GM12801 (cell line): ENCODE results near the gene SFTPB.

Experiments used
- CTCF ChIP-seq: IDR thresholded peaks from one replicate; pipeline ENCODE4 v1.5.1; 2011; ENCODE audit warnings: control low read depth; ENCODE audit not compliant: insufficient read length; ENCODE audit errors: extremely low read depth

The SFTPB gene

DNA sequence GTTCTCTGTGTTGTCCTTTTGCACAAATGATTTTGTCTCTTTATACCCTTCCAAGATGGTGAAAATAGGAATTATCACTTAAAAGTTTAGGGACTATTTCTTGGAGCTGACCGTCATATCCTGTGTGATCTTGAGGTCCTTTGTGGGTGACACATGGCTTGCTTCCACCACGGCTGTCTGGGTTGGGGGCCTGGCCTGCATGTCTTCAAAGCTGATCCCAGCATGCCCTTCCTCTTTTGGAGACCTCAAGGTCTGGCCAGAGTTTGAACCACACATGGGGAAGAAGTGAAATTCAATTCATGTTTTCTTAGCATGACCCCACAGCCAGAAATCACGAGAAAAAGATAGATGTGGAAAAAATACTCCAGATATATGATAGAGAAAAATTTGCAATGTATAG, 14.0 kb downstream of the SFTPB start:
- no peak for TF ChIP-seq CTCF

- TF ChIP-seq CTCF, result no peak
These were observed 15.9 kb downstream of the SFTPB start for GRCh38 chr2:85652056-85652455.

DNA sequence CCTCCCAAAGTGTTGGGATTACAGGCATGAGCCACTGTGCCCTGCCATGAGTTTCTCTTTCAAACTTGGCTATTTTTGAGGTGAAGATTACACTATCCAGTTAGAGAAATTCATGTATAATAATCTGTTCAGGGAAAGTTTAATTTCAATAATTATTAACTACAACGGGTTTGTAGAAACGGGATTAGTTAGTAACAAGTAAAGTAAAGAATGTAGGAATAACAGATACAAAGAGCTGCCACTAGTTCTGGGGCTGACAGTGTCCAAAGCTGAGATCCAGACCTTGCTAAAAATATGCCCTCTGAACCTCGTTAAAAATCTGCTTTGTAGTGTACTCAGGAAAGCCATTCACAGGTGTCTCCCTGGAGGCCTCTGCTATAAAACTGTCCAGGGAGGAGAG, 16.9 kb downstream of the SFTPB start:
- no peak for TF ChIP-seq CTCF

- TF ChIP-seq CTCF, result no peak
These were observed 17.5 kb downstream of the SFTPB start for GRCh38 chr2:85650456-85650855.

DNA sequence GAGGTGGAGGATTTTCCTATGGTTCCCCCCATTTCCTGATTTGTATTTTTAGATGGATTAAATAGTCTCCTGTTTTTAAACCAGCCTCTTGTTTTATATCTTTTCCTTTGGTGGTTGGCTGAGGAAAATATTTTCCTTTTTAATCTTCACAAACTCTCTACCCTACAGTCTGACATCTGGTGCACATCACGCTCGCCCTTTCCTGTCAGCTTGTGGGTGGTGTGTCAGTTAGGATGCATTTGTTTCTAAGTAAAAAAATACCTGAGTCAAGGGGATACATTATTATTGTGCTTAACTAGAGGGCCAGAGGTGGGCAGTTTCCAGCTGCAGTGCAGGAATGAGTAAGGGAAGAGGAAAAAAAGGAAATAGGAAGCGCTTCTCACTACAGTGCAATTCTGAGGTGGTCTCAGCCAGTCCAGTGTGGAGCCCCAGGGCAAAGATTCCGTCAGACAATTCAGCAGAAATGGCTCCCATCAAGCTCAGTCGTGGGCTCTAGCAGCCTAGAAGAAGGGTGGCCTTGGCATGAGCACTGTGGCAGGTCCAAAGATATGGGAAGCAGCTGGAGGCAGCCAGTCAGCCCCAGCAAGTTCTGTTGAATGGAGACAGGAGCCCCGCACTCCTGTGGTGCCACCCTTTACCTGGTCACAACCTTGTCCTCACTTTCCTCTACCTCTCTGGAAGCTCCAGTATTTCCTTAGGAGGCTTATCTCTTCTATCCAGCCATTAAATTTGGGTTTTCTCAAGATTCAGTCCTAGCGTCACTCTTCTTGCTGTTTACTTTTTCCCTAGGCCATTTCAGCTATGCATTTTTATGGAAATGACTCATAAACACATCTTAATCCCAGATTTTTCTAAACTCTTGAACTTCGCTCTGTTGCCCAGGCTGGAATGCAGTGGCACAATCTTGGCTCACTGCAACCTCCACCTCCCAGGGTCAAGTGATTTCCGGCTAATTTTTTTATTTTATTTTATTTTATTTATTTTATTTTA, 18.5 kb downstream of the SFTPB start:
- TF ChIP-seq CTCF, result no peak

DNA sequence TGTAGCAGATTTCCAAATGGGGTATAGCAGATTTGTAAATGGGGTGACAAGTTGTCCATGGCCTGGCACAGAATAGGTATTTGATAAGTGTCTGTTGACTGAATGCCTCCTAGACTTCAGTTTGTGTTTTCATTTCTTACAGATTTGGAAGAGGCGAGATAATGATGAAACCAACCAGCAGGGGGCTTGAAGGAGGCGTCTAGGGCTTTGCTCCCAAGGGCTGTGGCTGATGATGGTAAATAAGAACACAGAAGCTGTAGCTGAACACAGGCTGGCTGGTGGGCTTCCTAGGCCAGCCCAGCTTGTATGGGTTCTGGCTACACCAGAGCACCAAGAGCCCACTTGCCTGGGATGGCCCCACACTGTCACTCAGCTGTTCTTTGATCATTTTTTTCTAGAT, 19.4 kb downstream of the SFTPB start:
- no peak for TF ChIP-seq CTCF

DNA sequence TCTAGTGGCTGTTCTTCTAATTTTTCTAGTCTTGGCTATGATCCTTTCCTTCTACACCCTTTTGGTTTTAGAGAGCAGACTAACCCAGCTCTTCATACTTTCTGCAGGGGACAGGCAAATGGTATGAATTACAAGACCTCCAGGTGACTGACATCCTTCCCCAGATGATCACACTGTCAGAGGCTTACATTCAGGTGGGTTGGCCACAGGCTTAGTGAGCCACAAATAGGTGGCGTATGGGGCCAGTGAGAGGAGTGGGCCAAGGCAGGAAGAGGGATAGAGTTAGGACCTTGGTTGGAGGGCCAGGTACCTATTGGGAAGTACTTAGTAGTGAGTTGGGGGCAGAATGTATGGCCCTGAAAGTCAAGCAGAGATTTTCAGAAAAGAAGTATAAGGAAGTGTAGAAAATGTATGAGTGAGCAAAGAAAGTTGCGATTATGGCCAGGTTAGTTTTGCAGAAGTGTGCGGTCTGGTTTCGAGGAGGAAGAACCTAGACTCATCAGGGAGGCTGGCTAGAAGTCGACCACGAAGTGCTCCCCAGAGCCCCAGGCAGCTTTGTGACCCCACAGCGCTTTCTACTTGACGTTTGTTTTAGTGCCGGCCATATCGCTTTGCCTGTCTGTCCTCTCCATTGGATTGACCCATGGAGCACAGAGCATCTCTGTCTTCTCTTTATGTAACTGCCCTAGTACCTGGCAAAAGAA, 20.0 kb downstream of the SFTPB start:
- no peak for TF ChIP-seq CTCF
